GM23248 (cell line): ENCODE data around the gene SND1.

Source experiments
- EZH2 ChIP-seq: fragments of 200-600 bp; sonication (generic); IDR thresholded peaks from 2 replicates; pipeline ENCODE4 v1.6.1; 2018; ENCODE audit warnings: antibody characterized with exemption, mild to moderate bottlenecking; ENCODE audit not compliant: insufficient read depth, poor library complexity, severe bottlenecking
- EZH2phosphoT487 ChIP-seq: fragments of 200-600 bp; sonication (generic); IDR thresholded peaks from 2 replicates; pipeline ENCODE4 v1.6.1; 2018; ENCODE audit warnings: antibody characterized with exemption, moderate library complexity, mild to moderate bottlenecking, low read depth; ENCODE audit not compliant: insufficient read depth

GRCh38 chr7:128135515-128136214, 483.7 kb downstream of the SND1 start:
- no peak for TF ChIP-seq EZH2
- no peak for TF ChIP-seq EZH2phosphoT487
